Ishikawa (cell line): ENCODE measurements around the gene TOR1AIP2.

Experiments
- CEBPB ChIP-seq: IDR thresholded peaks from 2 replicates; pipeline ENCODE4 v1.6.1; 2012
- CREB1 ChIP-seq: IDR thresholded peaks from 2 replicates; pipeline ENCODE4 v1.6.1; 2012; ENCODE audit warnings: low read depth
- EGR1 ChIP-seq: IDR thresholded peaks from 2 replicates; pipeline ENCODE4 v1.6.1; 2012
- EP300 ChIP-seq: IDR thresholded peaks from 2 replicates; pipeline ENCODE4 v1.6.1; 2012; ENCODE audit warnings: borderline replicate concordance
- FOXM1 ChIP-seq: IDR thresholded peaks from 2 replicates; pipeline ENCODE4 v1.6.1; 2012; ENCODE audit warnings: low read depth, borderline replicate concordance
- NFIC ChIP-seq: IDR thresholded peaks from 2 replicates; pipeline ENCODE4 v1.6.1; 2012
- RAD21 ChIP-seq: IDR thresholded peaks from 2 replicates; pipeline ENCODE4 v1.6.1; 2012; ENCODE audit warnings: low read depth
- TAF1 ChIP-seq: IDR thresholded peaks from 2 replicates; pipeline ENCODE4 v1.6.1; 2012; ENCODE audit warnings: low read depth, mild to moderate bottlenecking
- TCF12 ChIP-seq: IDR thresholded peaks from 2 replicates; pipeline ENCODE4 v1.6.1; 2012; ENCODE audit warnings: low read depth
- TEAD4 ChIP-seq: IDR thresholded peaks from 2 replicates; pipeline ENCODE4 v1.6.1; 2012
- YY1 ChIP-seq: IDR thresholded peaks from 2 replicates; pipeline ENCODE4 v1.6.1; 2012; ENCODE audit warnings: low read depth
- ZBTB7A ChIP-seq: IDR thresholded peaks from 2 replicates; pipeline ENCODE4 v1.6.1; 2012; ENCODE audit warnings: low read depth
- TF ChIP-seq, protein P1 (sequence below): IDR thresholded peaks from 2 replicates; pipeline ENCODE4 v1.6.1; 2012
- TF ChIP-seq, protein P2 (sequence below): IDR thresholded peaks from 2 replicates; pipeline ENCODE4 v1.6.1; 2012
- TF ChIP-seq, protein P3 (sequence below): IDR thresholded peaks from 2 replicates; pipeline ENCODE4 v1.6.1; 2012; ENCODE audit warnings: low read depth, mild to moderate bottlenecking

TOR1AIP2 gene

DNA sequence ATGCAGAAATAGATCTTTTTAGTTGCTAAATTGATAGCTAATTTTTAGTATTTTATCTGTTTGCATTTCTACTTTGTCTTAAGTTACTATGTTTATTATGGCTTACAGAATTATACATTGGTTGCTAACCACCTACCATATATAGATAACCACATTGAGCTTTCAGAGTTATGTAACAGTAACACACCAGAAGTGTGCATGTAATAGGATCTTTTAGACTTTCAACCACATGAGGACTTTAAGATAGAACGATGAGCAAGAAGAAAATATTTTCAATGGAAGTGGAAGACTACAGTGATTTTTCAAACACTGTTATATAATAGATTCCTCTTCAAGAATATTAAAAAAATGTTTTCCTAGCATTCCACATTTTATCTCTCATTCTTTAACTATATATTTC, 33.3 kb upstream of the TOR1AIP2 start:
- TF ChIP-seq YY1 (no peak), TEAD4 (no peak), ZBTB7A (no peak)

DNA sequence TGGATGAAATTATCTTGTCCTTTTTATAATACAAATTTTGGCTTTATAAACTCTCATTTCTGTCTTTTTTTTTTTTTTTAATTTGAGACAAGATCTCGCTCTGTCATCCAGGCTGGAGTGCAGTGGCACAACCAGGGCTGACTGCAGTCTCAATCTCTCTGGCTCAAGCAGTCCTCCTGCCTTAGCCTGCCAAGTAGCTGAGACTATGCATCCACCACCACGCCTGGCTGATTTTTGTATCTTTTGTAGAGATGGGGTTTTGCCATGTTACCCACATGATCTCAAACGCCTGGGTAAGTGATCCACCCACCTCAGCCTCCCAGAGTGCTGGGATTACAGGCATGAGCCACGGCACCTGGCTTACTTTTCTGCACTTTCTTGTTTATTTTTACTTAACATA, 12.0 kb upstream of the TOR1AIP2 start:
- TF ChIP-seq YY1 (no peak), ZBTB7A (no peak), EGR1 (no peak), CREB1 (no peak), TEAD4 (no peak), NFIC (no peak), TAF1 (no peak), EP300 (no peak), TCF12 (no peak), RAD21 (no peak), CEBPB (no peak)
- TF ChIP-seq, protein P1, sequence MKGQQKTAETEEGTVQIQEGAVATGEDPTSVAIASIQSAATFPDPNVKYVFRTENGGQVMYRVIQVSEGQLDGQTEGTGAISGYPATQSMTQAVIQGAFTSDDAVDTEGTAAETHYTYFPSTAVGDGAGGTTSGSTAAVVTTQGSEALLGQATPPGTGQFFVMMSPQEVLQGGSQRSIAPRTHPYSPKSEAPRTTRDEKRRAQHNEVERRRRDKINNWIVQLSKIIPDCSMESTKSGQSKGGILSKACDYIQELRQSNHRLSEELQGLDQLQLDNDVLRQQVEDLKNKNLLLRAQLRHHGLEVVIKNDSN, result no peak
- TF ChIP-seq, protein P2, sequence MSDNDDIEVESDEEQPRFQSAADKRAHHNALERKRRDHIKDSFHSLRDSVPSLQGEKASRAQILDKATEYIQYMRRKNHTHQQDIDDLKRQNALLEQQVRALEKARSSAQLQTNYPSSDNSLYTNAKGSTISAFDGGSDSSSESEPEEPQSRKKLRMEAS, result no peak
- TF ChIP-seq, protein P3, sequence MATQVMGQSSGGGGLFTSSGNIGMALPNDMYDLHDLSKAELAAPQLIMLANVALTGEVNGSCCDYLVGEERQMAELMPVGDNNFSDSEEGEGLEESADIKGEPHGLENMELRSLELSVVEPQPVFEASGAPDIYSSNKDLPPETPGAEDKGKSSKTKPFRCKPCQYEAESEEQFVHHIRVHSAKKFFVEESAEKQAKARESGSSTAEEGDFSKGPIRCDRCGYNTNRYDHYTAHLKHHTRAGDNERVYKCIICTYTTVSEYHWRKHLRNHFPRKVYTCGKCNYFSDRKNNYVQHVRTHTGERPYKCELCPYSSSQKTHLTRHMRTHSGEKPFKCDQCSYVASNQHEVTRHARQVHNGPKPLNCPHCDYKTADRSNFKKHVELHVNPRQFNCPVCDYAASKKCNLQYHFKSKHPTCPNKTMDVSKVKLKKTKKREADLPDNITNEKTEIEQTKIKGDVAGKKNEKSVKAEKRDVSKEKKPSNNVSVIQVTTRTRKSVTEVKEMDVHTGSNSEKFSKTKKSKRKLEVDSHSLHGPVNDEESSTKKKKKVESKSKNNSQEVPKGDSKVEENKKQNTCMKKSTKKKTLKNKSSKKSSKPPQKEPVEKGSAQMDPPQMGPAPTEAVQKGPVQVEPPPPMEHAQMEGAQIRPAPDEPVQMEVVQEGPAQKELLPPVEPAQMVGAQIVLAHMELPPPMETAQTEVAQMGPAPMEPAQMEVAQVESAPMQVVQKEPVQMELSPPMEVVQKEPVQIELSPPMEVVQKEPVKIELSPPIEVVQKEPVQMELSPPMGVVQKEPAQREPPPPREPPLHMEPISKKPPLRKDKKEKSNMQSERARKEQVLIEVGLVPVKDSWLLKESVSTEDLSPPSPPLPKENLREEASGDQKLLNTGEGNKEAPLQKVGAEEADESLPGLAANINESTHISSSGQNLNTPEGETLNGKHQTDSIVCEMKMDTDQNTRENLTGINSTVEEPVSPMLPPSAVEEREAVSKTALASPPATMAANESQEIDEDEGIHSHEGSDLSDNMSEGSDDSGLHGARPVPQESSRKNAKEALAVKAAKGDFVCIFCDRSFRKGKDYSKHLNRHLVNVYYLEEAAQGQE, result no peak

DNA sequence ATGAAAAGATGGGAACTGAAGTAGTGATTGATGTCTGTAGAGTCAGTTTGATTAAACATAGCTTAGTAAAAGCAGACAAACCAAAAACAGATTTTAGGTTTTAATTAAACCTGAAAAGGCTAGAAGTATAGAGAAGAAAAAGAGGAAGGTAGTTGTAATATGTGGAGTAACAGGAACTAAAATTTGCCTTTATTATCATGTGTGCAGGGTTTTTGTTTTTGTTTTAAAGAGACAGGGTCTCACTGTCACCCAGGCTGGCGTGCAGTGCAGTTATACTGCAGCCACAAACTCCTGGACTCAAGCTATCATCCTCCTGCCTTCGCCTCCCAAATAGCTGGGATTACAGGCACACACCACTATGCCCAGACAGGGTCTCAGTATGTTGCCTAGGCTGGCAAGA, 10.5 kb upstream of the TOR1AIP2 start:
- TF ChIP-seq TEAD4 (no peak), NFIC (no peak), EGR1 (no peak), EP300 (no peak), TAF1 (no peak), RAD21 (no peak), TCF12 (no peak), CEBPB (no peak), YY1 (no peak), FOXM1 (no peak), ZBTB7A (no peak), CREB1 (no peak)
- TF ChIP-seq, protein P3, result no peak
- TF ChIP-seq, protein P1, result no peak
- TF ChIP-seq, protein P2, result no peak

DNA sequence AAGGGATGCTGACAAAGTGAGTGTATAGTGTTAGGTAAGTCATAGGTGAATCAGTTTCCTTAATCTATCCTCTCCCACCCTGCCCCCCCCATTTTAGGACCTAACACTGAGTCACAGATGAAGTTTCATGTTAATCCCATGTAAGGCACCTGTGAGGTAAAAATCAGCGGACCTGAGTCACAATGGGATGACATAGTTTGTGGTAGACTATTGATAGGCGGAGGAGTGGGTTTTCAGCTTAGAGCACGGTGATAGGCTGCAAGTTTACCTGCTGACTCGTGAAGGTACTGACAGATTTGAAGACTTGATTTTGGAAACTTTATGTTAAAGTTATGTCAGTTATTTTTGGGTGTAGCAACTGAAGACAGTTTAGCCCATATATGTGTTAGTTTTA, 6.1 kb upstream of the TOR1AIP2 start:
- TF ChIP-seq CREB1 (no peak), TEAD4 (no peak), CEBPB (no peak), EGR1 (no peak), ZBTB7A (no peak), TAF1 (no peak), YY1 (no peak), RAD21 (no peak), EP300 (no peak), FOXM1 (no peak)
- TF ChIP-seq, protein P2, result no peak
- TF ChIP-seq, protein P1, result no peak

DNA sequence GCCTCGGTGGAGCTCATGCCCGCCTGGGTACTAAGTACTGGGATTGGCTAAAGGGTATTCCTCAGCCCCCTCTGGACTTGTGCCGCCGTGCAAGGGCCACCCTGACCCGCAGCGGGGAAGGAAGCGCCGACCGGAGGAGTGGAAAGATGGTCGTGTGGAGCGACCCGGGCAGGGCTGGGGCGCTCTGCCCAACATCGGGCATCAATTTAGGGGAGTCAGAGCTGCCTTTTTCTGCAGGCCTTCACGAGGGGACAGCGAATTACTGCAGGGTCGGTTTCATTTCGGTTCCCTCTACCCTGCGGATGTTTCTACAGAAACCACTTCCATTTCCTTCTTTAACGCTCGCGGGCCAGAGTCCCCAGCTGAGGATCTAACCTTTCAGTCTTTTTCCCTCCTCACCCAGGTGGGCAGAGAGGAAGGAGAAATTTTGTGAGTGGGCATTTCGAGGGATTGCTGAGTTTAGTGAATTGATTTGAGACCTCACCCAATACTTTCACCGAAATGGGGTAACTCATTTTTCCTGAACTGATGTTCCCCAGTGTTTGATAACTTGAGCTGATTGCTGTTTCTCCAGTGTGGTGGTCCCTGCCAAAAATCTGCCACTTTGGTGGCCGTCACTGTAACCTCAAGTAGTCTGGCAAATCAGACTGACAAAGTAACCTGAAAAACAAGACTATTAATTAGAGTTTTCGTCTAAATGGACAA, 5.6 kb upstream of the TOR1AIP2 start:
- no peak; the same call in 1 of the 2 replicates for TF ChIP-seq EGR1
- TF ChIP-seq, protein P2, result no peak
- TF ChIP-seq CEBPB, result no peak
- no peak for TF ChIP-seq TCF12
- TF ChIP-seq, protein P1, result no peak
- TF ChIP-seq NFIC, result no peak
- TF ChIP-seq CREB1, result no peak
- TF ChIP-seq, protein P3, result no peak
- no peak for TF ChIP-seq EP300
- TF ChIP-seq FOXM1, result no peak
- TF ChIP-seq ZBTB7A, result no peak
- TF ChIP-seq YY1, result no peak
- no peak for TF ChIP-seq RAD21
- TF ChIP-seq TEAD4, result no peak
- TF ChIP-seq TAF1, result no peak
